KMS-11 (cell line): ENCODE data around the gene FIGLA.

Experiments used
- H2AFZ ChIP-seq: fragments of 200-600 bp; sonication (generic); 2 replicates; pipeline ENCODE4 v1.6.1; 2016; ENCODE audit warnings: antibody characterized with exemption, mixed run types, low read depth
- H3K27ac ChIP-seq: fragments of 200-600 bp; sonication (generic); 2 replicates; pipeline ENCODE4 v1.6.1; 2016; ENCODE audit warnings: mild to moderate bottlenecking, mixed run types
- H3K27me3 ChIP-seq: fragments of 200-600 bp; sonication (generic); 2 replicates; pipeline ENCODE4 v1.6.1; 2017; ENCODE audit warnings: mild to moderate bottlenecking, low read depth, mixed run types, moderate library complexity; ENCODE audit not compliant: insufficient read depth
- H3K36me3 ChIP-seq: fragments of 200-600 bp; sonication (generic); 2 replicates; pipeline ENCODE4 v1.6.1; 2017; ENCODE audit warnings: mild to moderate bottlenecking, mixed run types; ENCODE audit not compliant: insufficient read depth
- H3K4me1 ChIP-seq: fragments of 200-600 bp; sonication (generic); 2 replicates; pipeline ENCODE4 v1.6.1; 2016; ENCODE audit warnings: mild to moderate bottlenecking, low read depth, mixed run types; ENCODE audit not compliant: poor library complexity, severe bottlenecking
- H3K4me2 ChIP-seq: fragments of 200-600 bp; sonication (generic); 2 replicates; pipeline ENCODE4 v1.7.0; 2016; ENCODE audit warnings: mild to moderate bottlenecking, mixed run types
- H3K4me3 ChIP-seq: fragments of 200-600 bp; sonication (generic); IDR thresholded peaks from 2 replicates; pipeline ENCODE4 v1.6.1; 2017; ENCODE audit warnings: low read depth, low read length, mixed read lengths; ENCODE audit not compliant: insufficient read depth
- H3K79me2 ChIP-seq: fragments of 200-600 bp; sonication (generic); 2 replicates; pipeline ENCODE4 v1.6.1; 2016; ENCODE audit warnings: low read depth, mixed run types; ENCODE audit not compliant: insufficient read depth
- H3K9ac ChIP-seq: fragments of 200-600 bp; sonication (generic); 2 replicates; pipeline ENCODE4 v1.6.1; 2016; ENCODE audit warnings: mild to moderate bottlenecking, mixed run types
- H4K20me1 ChIP-seq: fragments of 200-600 bp; sonication (generic); 2 replicates; pipeline ENCODE4 v1.6.1; 2016; ENCODE audit warnings: mild to moderate bottlenecking, mixed run types; ENCODE audit not compliant: insufficient read depth
- CTCF ChIP-seq: fragments of 200-600 bp; sonication (generic); conservative IDR thresholded peaks from 2 replicates; pipeline ENCODE4 v1.6.1; 2017; ENCODE audit warnings: low read depth, mild to moderate bottlenecking, antibody characterized with exemption, low read length, moderate library complexity, mixed read lengths

The FIGLA gene

GRCh38 chr2:70817284-70817954, 27.0 kb upstream of the FIGLA start:
- no peak overlapping the region for H2AFZ ChIP-seq
- no peak overlapping the region for H3K4me3 ChIP-seq
- no peaks in the 10 kb centered on the region for H4K20me1 ChIP-seq
- H3K27me3 ChIP-seq: no peaks in the 10 kb centered on the region
- no peak for TF ChIP-seq CTCF
- H3K27ac ChIP-seq: no peak overlapping the region
- no peaks in the 10 kb centered on the region for H3K4me1 ChIP-seq
- no peak overlapping the region for H3K9ac ChIP-seq
- no peaks in the 10 kb centered on the region for H3K79me2 ChIP-seq
- no peaks in the 10 kb centered on the region for H3K36me3 ChIP-seq
- H3K4me2 ChIP-seq: no peak overlapping the region

GRCh38 chr2:70816726-70817125, 26.3 kb upstream of the FIGLA start:
- no peaks in the 10 kb centered on the region for H3K36me3 ChIP-seq
- H3K79me2 ChIP-seq: no peaks in the 10 kb centered on the region
- no peak overlapping the region for H2AFZ ChIP-seq
- no peaks in the 10 kb centered on the region for H4K20me1 ChIP-seq
- no peak overlapping the region for H3K4me3 ChIP-seq
- H3K27ac ChIP-seq: no peak overlapping the region
- no peak overlapping the region for H3K9ac ChIP-seq
- no peaks in the 10 kb centered on the region for H3K4me1 ChIP-seq
- H3K27me3 ChIP-seq: no peaks in the 10 kb centered on the region
- no peak for TF ChIP-seq CTCF
- H3K4me2 ChIP-seq: no peak overlapping the region

- no peaks in the 10 kb centered on the region for H3K79me2 ChIP-seq
- H3K4me2 ChIP-seq: no peak overlapping the region
- H3K27me3 ChIP-seq: no peaks in the 10 kb centered on the region
- no peak overlapping the region for H3K4me3 ChIP-seq
- H3K4me1 ChIP-seq: no peaks in the 10 kb centered on the region
- H2AFZ ChIP-seq: no peak overlapping the region
- no peak overlapping the region for H3K27ac ChIP-seq
- no peaks in the 10 kb centered on the region for H4K20me1 ChIP-seq
- no peaks in the 10 kb centered on the region for H3K36me3 ChIP-seq
- no peak for TF ChIP-seq CTCF
- no peak overlapping the region for H3K9ac ChIP-seq
Observed at GRCh38 chr2:70808983-70809958, 18.8 kb upstream of the FIGLA start.

- no peaks in the 10 kb centered on the region for H4K20me1 ChIP-seq
- no peak overlapping the region for H3K4me2 ChIP-seq
- no peaks in the 10 kb centered on the region for H3K36me3 ChIP-seq
- H3K79me2 ChIP-seq: no peaks in the 10 kb centered on the region
- H3K9ac ChIP-seq: no peak overlapping the region
- no peaks in the 10 kb centered on the region for H3K27me3 ChIP-seq
- no peaks in the 10 kb centered on the region for H3K4me1 ChIP-seq
- TF ChIP-seq CTCF: no peak
- no peak overlapping the region for H3K27ac ChIP-seq
- no peak overlapping the region for H2AFZ ChIP-seq
- no peak overlapping the region for H3K4me3 ChIP-seq
Observed at GRCh38 chr2:70807828-70808118, 17.3 kb upstream of the FIGLA start.
